GM12878 (cell line): ENCODE results near the gene UNC5B. TPM values are rescaled to one million over a fixed set of nuclear protein-coding genes. Genes with fewer than 3 reads are reported as not detected.

ENCODE experiments used
- ATAC-seq: fragments of 200-7000 bp; cut with Tn5 transposase; 3 replicates; pipeline ENCODE4 v1.9.1; 2020; ENCODE audit warnings: mild to moderate bottlenecking, moderate library complexity
- BruUV-seq: library from RNA; stranded (reverse); fragments of 400-500 nt; replicated peaks from 2 replicates; lab custom pipeline; 2021; lab: Mats Ljungman, UMichigan
- CTCF ChIA-PET: fragments of 300-600 bp; sonication (Branson Sonifier 250); formaldehyde crosslinking; extraction: SDS; loops from one replicate; lab custom pipeline; 2021; ENCODE audit warnings: inconsistent platforms; lab: Yijun Ruan, JAX
- POLR2A ChIA-PET: fragments of 350-600 bp; formaldehyde crosslinking; extraction: SDS; loops from one replicate; lab custom pipeline; 2021; ENCODE audit warnings: inconsistent platforms; lab: Charles Lee
- RAD21 ChIA-PET: fragments of 300-600 bp; sonication (Branson Sonifier 250); formaldehyde crosslinking; loops from one replicate; lab custom pipeline; 2023; ENCODE audit warnings: antibody characterized with exemption; ENCODE audit not compliant: unreplicated experiment; lab: Charles Lee
- SMC1A ChIA-PET: fragments of 300-600 bp; sonication (Branson Sonifier 250); formaldehyde crosslinking; loops from one replicate; lab custom pipeline; 2023; ENCODE audit not compliant: unreplicated experiment, uncharacterized antibody; lab: Charles Lee
- DNase-seq: peaks from one replicate; pipeline ENCODE4 v3.0.0-alpha.2; 2011; ENCODE audit warnings: low read depth, low spot score
- FAIRE-seq: peaks from 3 replicates; lab custom pipeline; 2011; peaks lifted over from hg19 to GRCh38; lab: Jason Lieb, UNC
- H2AFZ ChIP-seq: 2 replicates; pipeline ENCODE4 v1.6.0; 2011; ENCODE audit warnings: low read depth, low read length, control low read depth; ENCODE audit not compliant: control insufficient read depth
- H3K27ac ChIP-seq: 2 replicates; pipeline ENCODE4 v1.5.1; 2011; ENCODE audit warnings: control low read depth; ENCODE audit not compliant: control insufficient read depth, insufficient read depth
- H3K27me3 ChIP-seq, 2 experiments: replicated peaks in 1 of 2; 2 replicates each; pipeline versions ENCODE4 v1.6.0 to v1.6.1; 2011; ENCODE audit warnings: low read length in 1 of 2; ENCODE audit not compliant: control insufficient read depth in 2 of 2, insufficient read depth in 2 of 2
- H3K36me3 ChIP-seq, 2 experiments: 2 replicates each; pipeline ENCODE4 v1.5.1; 2011; ENCODE audit warnings: low read length in 1 of 2; ENCODE audit not compliant: control insufficient read depth in 2 of 2, insufficient read depth in 2 of 2
- H3K4me1 ChIP-seq: 2 replicates; pipeline ENCODE4 v1.6.1; 2011; ENCODE audit warnings: mild to moderate bottlenecking, low read length, moderate library complexity, mixed read lengths; ENCODE audit not compliant: control insufficient read depth, insufficient read depth
- H3K4me2 ChIP-seq: 2 replicates; pipeline ENCODE4 v1.6.0; 2011; ENCODE audit warnings: control low read depth; ENCODE audit not compliant: control insufficient read depth, insufficient read depth
- H3K4me3 ChIP-seq: fragments of 200-600 bp; sonication (generic); 2 replicates; pipeline ENCODE4 v1.5.1; 2016
- H3K79me2 ChIP-seq: 2 replicates; pipeline ENCODE4 v1.6.0; 2011; ENCODE audit warnings: low read length; ENCODE audit not compliant: control insufficient read depth, insufficient read depth
- H3K9ac ChIP-seq: 2 replicates; pipeline ENCODE4 v1.8.0; 2011; ENCODE audit warnings: low read length, control low read depth, mixed read lengths; ENCODE audit not compliant: control insufficient read depth, insufficient read depth
- H3K9me3 ChIP-seq: replicated peaks from 3 replicates; pipeline ENCODE4 v1.5.1; 2011; ENCODE audit warnings: mild to moderate bottlenecking, low read length; ENCODE audit not compliant: control insufficient read depth, insufficient read depth
- H4K20me1 ChIP-seq: 2 replicates; pipeline ENCODE4 v1.6.0; 2011; ENCODE audit not compliant: control insufficient read depth, insufficient read depth
- ASH2L ChIP-seq: fragments of 300-600, 200-600 bp; sonication (generic); IDR thresholded peaks from 2 replicates; pipeline ENCODE4 v1.6.1; 2017; ENCODE audit warnings: low read depth, mild to moderate bottlenecking, borderline replicate concordance
- MYB ChIP-seq: fragments of 150-350 bp; IDR thresholded peaks from 2 replicates; pipeline ENCODE4 v1.6.1; 2014; ENCODE audit warnings: mild to moderate bottlenecking, low read depth, low read length, borderline replicate concordance
- NFXL1 ChIP-seq: fragments of 450-650 bp; IDR thresholded peaks from 2 replicates; pipeline ENCODE4 v1.6.1; 2017; ENCODE audit warnings: antibody characterized with exemption, mild to moderate bottlenecking, borderline replicate concordance
- POLR2AphosphoS5 ChIP-seq: IDR thresholded peaks from 2 replicates; pipeline ENCODE4 v1.6.1; 2011; ENCODE audit warnings: mild to moderate bottlenecking, low read length, inconsistent platforms
- RAD21 ChIP-seq: IDR thresholded peaks from 2 replicates; pipeline ENCODE4 v1.6.1; 2011; ENCODE audit warnings: mild to moderate bottlenecking, low read depth, low read length, moderate library complexity; ENCODE audit not compliant: insufficient read depth
- SMAD5 ChIP-seq: IDR thresholded peaks from 2 replicates; pipeline ENCODE4 v1.6.1; 2016; ENCODE audit warnings: antibody characterized with exemption, low read depth
- ZNF622 ChIP-seq: fragments of 450-650 bp; IDR thresholded peaks from 2 replicates; pipeline ENCODE4 v1.6.1; 2017; ENCODE audit warnings: mild to moderate bottlenecking, inconsistent platforms
- WGBS: methylation state at CpG from one replicate; pipeline ENCODE4 v1.1.6; 2016; ENCODE audit warnings: low lambda C conversion rate; ENCODE audit not compliant: insufficient replicate concordance, insufficient coverage; ENCODE audit errors: missing lambda C conversion rate; 5-methylcytosine and 5-hydroxymethylcytosine counted together
- in situ Hi-C: fragments of 300-500 bp; cut with MboI; formaldehyde crosslinking; loops from 9 replicates; pipeline ENCODE4 v1.14.3; 2018; ENCODE audit warnings: mixed read lengths
- intact Hi-C: fragments of 100-400 bp; cut with micrococcal nuclease; formaldehyde crosslinking; loops from one replicate; pipeline ENCODE4 v1.14.2; 2022; ENCODE audit not compliant: unreplicated experiment
- polyA plus RNA-seq, 11 experiments: library from polyadenylated mRNA; depleted of rRNA in 4 of 11; unstranded in 6 of 11; stranded (reverse) in 5 of 11; fragments of >200 nt; fragmentation: Nextera tagmentation in 4 of 11; fragmentation: Illumina TruSeq in 1 of 11; extraction: Ambion mirVana in 4 of 11; extraction: Trizol in 1 of 11; gene quantifications; 1 replicate in 1 of 11; 2 replicates in 10 of 11; pipeline versions ENCODE4 v1.2.1 to v1.2.3, GENCODE V29; 2011 to 2016; ENCODE audit warnings: inconsistent platforms in 2 of 11, missing spikeins in 2 of 11, low read depth in 1 of 11
- total RNA-seq, 4 experiments: library from RNA; depleted of rRNA in 3 of 4; stranded (reverse); fragments of >200 nt in 3 of 4; fragmentation: Illumina TruSeq in 1 of 4; extraction: Trizol in 1 of 4; gene quantifications; 2 replicates each; pipeline versions ENCODE4 v1.2.1 to v1.2.3, GENCODE V29; 2013 to 2021
- TF ChIP-seq, protein P1 (sequence below), 3 experiments: IDR thresholded peaks in 2 of 3; conservative IDR thresholded peaks in 1 of 3; 2 replicates each; pipeline ENCODE4 v1.5.1; 2011; ENCODE audit warnings: low read depth in 3 of 3, low read length in 3 of 3, mild to moderate bottlenecking in 3 of 3, control low read depth in 2 of 3, moderate library complexity in 2 of 3, inconsistent platforms in 1 of 3, mixed read lengths in 1 of 3; ENCODE audit not compliant: control insufficient read depth in 2 of 3, insufficient read depth in 1 of 3; ENCODE audit errors: extremely low read depth in 1 of 3
- TF ChIP-seq, protein P2 (sequence below): IDR thresholded peaks from 2 replicates; pipeline ENCODE4 v1.6.1; 2012; ENCODE audit warnings: low read depth, low read length, improper control_type of control experiment

UNC5B gene
- total and polyA plus RNA-seq, 10 of the 15 experiments (the other 5 are each of a cell fraction or from before 2014, with no cell fraction given) = 0.03 to 0.08 TPM; not detected in 8

DNA sequence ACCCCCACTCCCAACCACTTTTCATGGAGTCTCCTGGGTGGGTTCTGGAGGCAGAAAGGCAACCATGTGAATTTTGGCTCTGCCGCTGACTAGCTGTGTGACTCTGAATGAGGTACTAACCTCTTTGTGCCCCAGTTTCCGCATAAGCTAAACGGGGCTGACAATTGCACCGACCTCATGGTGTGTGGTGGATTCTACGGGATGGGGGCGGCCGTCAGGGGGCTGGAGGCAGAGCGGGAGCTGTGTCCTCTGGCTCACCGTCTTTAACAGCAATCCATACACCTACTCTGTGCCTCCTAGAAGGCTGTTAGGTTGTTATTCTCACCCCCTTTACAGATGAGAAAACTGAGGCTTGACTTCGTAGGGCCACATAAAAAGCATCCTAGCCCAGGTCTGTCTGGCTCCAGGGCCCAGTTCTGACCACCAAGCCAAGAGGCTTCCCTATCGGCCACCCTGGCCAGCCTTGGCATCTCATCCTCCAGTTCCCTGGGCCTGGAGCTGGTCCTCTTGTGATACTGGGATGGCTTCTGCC lies 102.4 kb downstream of the UNC5B start:
- H3K36me3 ChIP-seq = no peaks in the 10 kb centered on the region
- H3K79me2 ChIP-seq = no peaks in the 10 kb centered on the region
- ChIA-PET CTCF (interaction anchor here (0.7 to 11.1 kb wide), 22 partner anchors 8 to 581 kb away, joined by 3 to 359 read pairs (median 4); no protein-coding TSS in a partner anchor), POLR2A (interaction anchor here (0.7 kb wide), 1 partner anchor 415 kb away, joined by 3 read pairs; no protein-coding TSS in a partner anchor), RAD21 (interaction anchor here (0.7 to 5.1 kb wide), 11 partner anchors 12 to 582 kb away, joined by 3 to 28 read pairs (median 4); no protein-coding TSS in a partner anchor), SMC1A (interaction anchor here (0.6 to 14.0 kb wide), 8 partner anchors 29 to 459 kb away, joined by 3 to 249 read pairs (median 3); no protein-coding TSS in a partner anchor)
- no peak overlapping the region for H3K9ac ChIP-seq
- WGBS = 36% methylated on average over 11 of the region's 11 CpGs
- H3K4me2 ChIP-seq = no peak overlapping the region
- no peak overlapping the region for H2AFZ ChIP-seq
- no peaks in the 10 kb centered on the region for H4K20me1 ChIP-seq
- no peak overlapping the region for H3K27ac ChIP-seq
- no peaks in the 10 kb centered on the region for H3K9me3 ChIP-seq
- no peaks in the 10 kb centered on the region for H3K27me3 ChIP-seq
- TF ChIP-seq, protein P1, sequence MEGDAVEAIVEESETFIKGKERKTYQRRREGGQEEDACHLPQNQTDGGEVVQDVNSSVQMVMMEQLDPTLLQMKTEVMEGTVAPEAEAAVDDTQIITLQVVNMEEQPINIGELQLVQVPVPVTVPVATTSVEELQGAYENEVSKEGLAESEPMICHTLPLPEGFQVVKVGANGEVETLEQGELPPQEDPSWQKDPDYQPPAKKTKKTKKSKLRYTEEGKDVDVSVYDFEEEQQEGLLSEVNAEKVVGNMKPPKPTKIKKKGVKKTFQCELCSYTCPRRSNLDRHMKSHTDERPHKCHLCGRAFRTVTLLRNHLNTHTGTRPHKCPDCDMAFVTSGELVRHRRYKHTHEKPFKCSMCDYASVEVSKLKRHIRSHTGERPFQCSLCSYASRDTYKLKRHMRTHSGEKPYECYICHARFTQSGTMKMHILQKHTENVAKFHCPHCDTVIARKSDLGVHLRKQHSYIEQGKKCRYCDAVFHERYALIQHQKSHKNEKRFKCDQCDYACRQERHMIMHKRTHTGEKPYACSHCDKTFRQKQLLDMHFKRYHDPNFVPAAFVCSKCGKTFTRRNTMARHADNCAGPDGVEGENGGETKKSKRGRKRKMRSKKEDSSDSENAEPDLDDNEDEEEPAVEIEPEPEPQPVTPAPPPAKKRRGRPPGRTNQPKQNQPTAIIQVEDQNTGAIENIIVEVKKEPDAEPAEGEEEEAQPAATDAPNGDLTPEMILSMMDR (IDR thresholded peaks at IDR 0.05 in 2 of 3, conservative IDR thresholded peaks at IDR 0.05 in 1 of 3; ENCODE audit: control insufficient read depth in 2 of 3, extremely low read depth in 1 of 3, insufficient read depth in 1 of 3, low read depth in 3 of 3, low read length in 3 of 3) = no peak
- no peak for TF ChIP-seq RAD21
- TF ChIP-seq, protein P2, sequence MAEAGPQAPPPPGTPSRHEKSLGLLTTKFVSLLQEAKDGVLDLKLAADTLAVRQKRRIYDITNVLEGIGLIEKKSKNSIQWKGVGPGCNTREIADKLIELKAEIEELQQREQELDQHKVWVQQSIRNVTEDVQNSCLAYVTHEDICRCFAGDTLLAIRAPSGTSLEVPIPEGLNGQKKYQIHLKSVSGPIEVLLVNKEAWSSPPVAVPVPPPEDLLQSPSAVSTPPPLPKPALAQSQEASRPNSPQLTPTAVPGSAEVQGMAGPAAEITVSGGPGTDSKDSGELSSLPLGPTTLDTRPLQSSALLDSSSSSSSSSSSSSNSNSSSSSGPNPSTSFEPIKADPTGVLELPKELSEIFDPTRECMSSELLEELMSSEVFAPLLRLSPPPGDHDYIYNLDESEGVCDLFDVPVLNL = no peak
- no peak for TF ChIP-seq NFXL1
- no peak for TF ChIP-seq POLR2AphosphoS5
- no peak for TF ChIP-seq ZNF622
- TF ChIP-seq ASH2L = no peak
- no peak for TF ChIP-seq MYB
- TF ChIP-seq SMAD5 = no peak
- BruUV-seq = no TSS peak
- no peak overlapping the region for H3K4me3 ChIP-seq
- no peak for DNase-seq
- in situ Hi-C loops = loop anchor here (5.0 to 10.0 kb wide), 4 partner anchors 258 to 580 kb away; no protein-coding TSS in a partner anchor
- intact Hi-C loops = loop anchor here (1.0 to 10.0 kb wide), 3 partner anchors 170 to 583 kb away; no protein-coding TSS in a partner anchor
- H3K4me1 ChIP-seq = peaks cover 12% of the 10 kb centered on the region
- FAIRE-seq = no peak
- no peak for ATAC-seq
